SH-SY5Y (cell line): ENCODE measurements around the gene VPS13D.

Source experiments
- GATA2 ChIP-seq: IDR thresholded peaks from 2 replicates; pipeline ENCODE4 v1.6.1; 2011; ENCODE audit warnings: mild to moderate bottlenecking, low read depth, low read length
- GATA3 ChIP-seq: IDR thresholded peaks from 2 replicates; pipeline ENCODE4 v1.6.1; 2011; ENCODE audit warnings: low read depth, mild to moderate bottlenecking, low read length, moderate library complexity

DNA sequence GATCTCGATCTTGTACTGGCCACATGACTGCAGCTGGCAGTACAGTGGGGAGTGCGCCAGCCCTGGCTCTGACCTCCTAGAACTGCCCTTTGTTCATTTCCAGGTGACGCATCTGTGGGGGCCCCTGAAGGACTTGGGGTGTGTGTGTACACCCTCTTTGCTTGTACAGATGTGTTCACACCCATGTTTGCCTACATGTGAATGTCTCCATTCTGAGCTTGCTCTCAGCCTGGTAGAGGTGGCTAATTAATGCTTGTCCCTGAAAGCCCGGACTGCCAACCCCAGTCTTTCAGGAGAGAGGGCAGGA is 43.2 kb upstream of the VPS13D start:
- TF ChIP-seq GATA2 (no peak), GATA3 (no peak)
